Stimulated activated CD4-positive, alpha-beta T cell treated with anti-CD3 and anti-CD28 coated beads, Interleukin-4, amount 100 ng/mL, for 48 hours (primary cell): ENCODE data around the gene FZD7.

ENCODE experiments used
- DNase-seq, 2 donors: peaks; one replicate each; pipeline ENCODE4 v3.0.0-alpha.2; 2020; ENCODE audit warnings: low read depth in 2 of 2

FZD7 gene

DNA sequence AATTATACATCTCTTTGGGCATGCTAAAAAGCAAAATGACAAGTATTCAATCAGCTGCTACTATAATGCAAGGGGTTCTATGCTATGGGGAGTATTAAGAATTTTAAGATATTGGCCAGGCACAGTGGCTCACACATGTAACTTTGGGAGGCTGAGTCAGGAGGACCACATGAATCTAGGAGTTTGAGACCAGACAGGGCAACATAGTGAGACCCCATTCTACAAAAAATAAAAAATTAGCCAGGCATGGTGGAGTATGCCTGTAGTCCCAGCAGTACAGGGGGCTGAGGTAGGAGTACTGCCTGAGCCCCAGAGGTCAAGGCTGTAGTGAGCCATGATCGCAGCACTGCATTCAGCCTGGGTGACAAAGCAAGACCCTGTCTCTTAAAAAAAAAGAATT lies 33.9 kb downstream of the FZD7 start:
- no peak for DNase-seq

DNA sequence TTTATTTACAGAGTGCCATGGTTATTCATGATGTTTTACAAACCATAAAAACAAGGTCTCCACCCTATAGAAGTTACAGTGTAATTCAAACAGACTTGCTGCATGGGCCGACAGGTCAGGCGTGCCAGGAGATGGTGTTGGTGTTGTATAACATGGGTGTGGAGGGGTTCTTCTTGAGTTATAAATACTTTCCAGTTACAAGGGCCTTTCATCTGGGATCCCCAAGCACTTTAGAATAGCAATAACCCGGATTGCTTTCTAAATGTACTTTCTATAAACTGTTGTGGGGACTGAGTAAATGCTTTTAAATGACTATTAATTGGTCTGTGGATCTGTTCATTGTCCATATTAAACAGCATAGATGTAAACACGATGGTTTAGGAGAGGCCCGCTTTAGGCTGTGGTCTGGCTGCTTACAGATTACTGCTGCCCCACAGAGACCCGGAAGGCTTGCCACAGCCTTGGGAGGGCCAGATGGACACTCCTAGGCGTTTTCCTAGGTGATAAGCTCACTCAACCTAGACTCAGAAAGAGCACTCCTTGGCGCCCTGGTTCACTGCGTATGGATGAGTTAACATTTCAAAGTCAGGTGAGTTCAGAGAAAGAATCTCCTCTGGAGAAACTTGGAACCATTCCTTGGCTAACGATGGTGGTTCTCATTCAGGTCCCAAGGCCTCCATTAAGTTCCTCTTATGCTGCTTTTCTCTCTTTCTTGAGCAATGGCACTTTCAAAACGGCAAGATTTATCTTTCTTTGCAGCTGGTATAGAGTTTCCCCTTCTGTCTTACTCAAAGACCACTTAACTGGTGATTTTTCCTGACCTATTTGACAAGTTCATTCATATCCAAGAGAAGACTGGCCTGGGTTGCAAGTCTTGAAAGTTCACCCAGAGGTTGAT lies 35.8 kb downstream of the FZD7 start:
- DNase-seq: no peak

DNA sequence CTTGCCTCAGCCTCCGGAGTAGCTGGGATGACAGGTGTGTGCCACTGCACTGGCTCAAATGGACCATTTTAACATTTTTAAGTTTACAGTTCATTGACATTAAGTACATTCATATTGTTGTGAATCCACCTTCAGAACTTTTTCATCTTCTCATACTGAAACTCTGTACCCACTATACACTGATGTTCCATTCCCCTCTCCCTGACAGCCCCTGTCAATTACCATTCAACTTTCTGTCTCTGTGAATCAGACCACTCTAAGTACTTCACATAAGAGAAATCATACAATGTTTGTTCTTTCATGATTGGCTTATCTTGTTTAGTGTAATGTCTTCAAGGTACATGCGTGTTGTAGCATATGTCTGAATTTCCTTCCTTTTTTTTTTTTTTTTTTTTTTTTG lies 37.5 kb downstream of the FZD7 start:
- no peak for DNase-seq

DNA sequence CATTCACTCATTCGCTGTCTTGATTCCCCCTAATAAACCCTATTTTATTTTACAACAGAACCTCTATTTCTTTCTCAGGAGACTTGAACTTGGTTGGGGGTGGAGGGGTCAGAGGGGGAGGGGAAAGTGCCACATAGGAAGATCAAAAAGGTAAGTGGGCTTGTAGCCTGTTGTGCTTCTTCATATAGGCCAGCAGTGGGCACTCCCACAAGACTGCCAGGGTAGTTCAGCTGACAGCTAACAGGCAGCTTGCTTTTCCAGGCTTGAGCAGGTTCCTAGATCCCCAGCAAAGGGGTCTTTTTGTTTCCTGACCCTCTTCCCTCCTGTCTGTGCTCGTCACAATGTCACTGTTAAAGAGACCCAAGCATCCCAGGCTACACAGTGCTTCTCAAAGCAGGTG lies 38.6 kb downstream of the FZD7 start:
- no peak for DNase-seq

DNA sequence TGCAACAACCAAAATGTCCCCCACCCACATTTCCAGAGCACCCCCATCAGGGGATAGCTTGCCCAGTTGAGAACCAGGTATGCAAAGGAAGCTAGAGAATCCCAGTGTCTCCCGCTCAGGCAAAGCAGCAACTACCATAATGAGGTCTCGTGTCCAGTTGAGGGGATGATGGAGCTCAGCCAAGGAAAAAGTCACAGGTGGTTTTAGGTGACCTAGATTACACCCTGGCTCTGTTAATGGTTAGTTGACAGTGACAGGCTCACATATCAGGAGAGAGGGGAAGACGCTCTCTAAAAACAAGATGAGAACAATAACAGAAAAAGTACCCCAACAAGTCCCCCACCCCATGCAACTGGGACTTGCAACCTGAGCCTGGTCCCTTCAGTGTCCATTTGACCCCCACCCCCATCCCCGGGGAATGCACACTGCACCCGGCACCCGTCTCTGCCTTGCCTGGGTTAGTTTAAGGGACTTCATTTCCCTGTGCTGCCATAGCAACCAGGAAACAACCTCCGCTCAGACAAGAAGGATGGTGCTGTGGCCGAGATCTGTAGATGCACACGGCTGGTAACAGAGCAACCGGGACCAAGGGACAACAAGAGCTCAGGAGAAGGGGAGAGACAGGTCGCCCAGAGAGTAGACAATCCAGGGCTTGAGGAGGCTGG lies 39.2 kb downstream of the FZD7 start, which contains the start of gene KIAA2012:
KIAA2012 (plus strand) TSS at position 519 of the 665 bp plus-strand sequence. CDS start 373 bp downstream, outside the sequence.
- DNase-seq: no peak

DNA sequence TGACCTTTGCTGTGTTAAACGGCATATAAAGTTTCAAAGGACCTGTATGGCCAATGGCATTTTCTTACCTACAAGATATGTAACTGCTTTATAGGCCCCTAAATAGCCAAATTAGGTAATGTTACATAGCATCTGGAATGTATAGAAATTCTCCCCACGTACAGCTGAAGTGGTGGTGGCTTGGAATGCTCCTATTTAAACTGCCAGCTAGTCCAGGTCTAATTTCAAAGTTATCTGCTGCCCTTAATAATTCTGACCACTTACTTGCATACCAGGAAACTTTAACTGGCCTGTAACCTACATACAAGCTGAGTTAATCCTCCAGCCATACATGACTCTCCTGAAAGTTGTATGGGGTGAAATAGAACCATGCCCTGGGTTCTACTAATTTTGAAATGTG lies 40.7 kb downstream of the FZD7 start:
- no peak for DNase-seq

DNA sequence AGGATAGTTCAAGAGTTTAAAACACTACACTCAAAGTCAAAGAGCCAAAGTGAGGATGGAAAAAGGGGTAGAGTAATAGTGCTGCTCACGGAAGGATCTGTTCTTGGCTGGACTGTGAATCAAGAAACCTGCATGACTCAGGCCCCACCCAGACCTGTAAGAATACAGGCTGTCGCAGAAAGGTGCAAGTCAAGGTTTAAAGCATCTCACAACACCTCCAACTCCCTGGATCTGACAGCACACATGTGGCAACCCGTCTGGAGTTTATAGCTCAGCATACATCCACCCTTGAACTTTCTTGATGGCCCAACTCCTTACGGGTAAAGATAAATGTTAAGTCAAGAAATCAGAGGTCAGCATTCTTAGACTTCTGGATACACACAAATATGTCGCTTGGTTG lies 45.7 kb downstream of the FZD7 start:
- no peak for DNase-seq

DNA sequence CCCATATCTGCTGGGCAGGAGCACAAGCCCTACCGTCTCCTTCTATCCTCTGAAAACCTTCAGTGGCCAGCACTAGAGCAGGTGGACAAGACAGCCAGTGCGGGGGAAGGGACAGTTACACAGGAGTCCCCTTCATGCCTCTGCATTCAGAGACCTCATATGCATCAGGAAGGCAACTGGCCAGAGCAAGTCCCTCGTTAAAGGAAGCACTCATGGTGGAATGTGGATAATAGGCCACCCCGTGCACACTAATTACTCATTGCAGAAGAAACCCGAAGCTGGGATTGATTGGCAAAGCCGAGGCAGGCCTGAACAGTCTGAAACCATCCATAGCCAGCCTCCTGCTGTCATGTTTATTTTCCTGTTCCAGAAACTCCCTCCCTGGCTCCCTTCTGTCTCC lies 50.6 kb downstream of the FZD7 start:
- DNase-seq: no peak
